ENCODE measurements around the gene SHB. TPM values are rescaled to one million over a fixed set of nuclear protein-coding genes. Genes with fewer than 3 reads are reported as not detected.
A peak's percentile ranks its signal among the peaks of the same experiment; 100 is the strongest.

The SHB gene
- total and polyA plus RNA-seq, 2 experiments from 2014 or later, result 28.2 to 46.9 TPM

DNA sequence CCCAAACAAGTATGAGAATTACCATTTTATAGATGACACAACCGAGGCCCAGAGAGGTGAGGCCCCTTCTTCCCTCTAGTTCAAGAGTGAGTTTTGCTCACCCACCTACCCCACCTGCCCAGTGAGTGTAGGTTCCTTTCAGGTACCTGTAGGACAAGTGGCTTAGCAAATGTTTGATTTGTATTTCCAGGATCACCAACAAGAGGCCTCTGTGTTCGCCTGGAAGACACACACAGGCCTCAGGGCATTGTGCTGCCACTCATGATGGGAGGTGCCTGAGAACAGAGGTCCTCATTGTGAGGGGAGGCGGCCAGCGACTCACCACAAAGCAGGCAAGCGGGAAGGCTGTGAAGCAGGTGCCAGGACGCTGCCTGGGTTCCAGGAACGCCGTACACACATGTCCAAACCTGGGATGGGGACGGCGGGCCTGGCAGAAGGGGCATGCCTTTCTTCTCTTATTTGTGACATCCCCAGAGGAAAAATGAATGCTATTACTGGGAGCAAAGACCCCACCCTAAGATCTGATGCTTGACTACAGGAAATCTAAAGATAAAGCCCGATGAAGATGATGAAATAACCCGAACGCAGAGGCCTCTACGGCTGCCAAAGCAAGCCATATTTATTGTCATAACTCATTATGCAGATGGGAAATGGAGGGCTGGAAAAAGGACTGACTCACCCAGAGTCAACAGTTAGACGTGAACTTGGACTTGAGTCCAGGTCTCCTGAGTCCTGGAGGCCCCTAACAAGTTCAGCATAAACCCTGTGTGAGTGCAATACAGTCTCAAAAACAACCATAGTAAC lies 104.9 kb downstream of the SHB start:
- H3K9me3 ChIP-seq (ENCODE audit: low read depth), result no peaks in the 10 kb centered on the region
- H3K4me3 ChIP-seq, result no peak overlapping the region
- H3K27me3 ChIP-seq, result no peaks in the 10 kb centered on the region
- no peak overlapping the region for H3K27ac ChIP-seq
- no peaks in the 10 kb centered on the region for H3K36me3 ChIP-seq
- TF ChIP-seq, protein P1, sequence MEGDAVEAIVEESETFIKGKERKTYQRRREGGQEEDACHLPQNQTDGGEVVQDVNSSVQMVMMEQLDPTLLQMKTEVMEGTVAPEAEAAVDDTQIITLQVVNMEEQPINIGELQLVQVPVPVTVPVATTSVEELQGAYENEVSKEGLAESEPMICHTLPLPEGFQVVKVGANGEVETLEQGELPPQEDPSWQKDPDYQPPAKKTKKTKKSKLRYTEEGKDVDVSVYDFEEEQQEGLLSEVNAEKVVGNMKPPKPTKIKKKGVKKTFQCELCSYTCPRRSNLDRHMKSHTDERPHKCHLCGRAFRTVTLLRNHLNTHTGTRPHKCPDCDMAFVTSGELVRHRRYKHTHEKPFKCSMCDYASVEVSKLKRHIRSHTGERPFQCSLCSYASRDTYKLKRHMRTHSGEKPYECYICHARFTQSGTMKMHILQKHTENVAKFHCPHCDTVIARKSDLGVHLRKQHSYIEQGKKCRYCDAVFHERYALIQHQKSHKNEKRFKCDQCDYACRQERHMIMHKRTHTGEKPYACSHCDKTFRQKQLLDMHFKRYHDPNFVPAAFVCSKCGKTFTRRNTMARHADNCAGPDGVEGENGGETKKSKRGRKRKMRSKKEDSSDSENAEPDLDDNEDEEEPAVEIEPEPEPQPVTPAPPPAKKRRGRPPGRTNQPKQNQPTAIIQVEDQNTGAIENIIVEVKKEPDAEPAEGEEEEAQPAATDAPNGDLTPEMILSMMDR (IDR thresholded peaks at IDR 0.05; ENCODE audit: low read depth, low read length), result no peak
- peaks cover 2% of the 10 kb centered on the region for H3K4me1 ChIP-seq (ENCODE audit: low read depth)
- DNase-seq (ENCODE audit: low read depth in 1 of 2, low spot score in 1 of 2), result peak in 1 of 2 donors; percentile 94

DNA sequence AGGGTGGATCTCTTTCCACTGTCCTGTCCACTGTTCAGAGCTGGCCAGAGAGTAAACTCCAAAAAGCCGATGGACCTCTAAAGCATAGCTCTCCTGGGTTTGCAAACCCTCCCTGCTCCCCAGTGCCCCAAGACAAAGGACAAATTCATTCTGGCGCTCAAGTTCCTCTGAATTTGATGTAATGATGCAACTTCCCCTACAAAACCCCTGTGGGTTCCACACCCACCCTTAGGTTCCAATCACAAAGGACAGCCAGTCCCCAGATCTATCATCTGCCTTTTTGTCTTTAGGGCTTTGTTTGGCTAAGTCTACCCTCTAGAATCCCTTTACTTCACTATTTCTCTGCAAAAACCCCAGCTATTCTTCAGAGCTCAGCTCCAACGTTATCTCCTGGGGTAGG lies 107.7 kb downstream of the SHB start:
- no peaks in the 10 kb centered on the region for H3K36me3 ChIP-seq
- no peaks in the 10 kb centered on the region for H3K27me3 ChIP-seq
- TF ChIP-seq, protein P1 (IDR thresholded peaks at IDR 0.05; ENCODE audit: low read depth, low read length), result no peak
- no peaks in the 10 kb centered on the region for H3K9me3 ChIP-seq (ENCODE audit: low read depth)
- H3K4me1 ChIP-seq (ENCODE audit: low read depth), result no peaks in the 10 kb centered on the region
- H3K27ac ChIP-seq, result no peak overlapping the region
- no peak overlapping the region for H3K4me3 ChIP-seq
- DNase-seq (ENCODE audit: low read depth in 1 of 2, low spot score in 1 of 2), result no peak

DNA sequence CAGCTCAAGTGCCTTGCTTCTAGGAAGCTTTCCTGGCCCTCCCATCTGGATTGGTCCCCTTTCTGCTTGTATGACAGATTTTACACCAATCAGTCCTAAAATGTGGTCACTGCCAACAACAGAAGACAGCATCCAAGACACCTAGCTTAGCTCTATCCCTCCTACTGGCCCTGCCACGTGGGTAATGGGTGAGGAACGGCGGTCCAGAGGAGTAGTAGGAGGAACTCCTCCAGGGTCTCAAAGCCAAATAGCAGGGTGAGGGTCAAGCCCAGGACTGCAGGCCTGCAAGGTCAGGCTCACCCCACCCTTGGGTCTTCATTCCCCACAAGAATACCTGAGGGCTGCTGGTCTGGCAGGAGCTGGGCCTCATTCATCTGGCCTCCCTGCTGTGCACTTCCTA lies 108.4 kb downstream of the SHB start:
- TF ChIP-seq, protein P1 (IDR thresholded peaks at IDR 0.05; ENCODE audit: low read depth, low read length), result no peak
- H3K27ac ChIP-seq, result no peak overlapping the region
- H3K9me3 ChIP-seq (ENCODE audit: low read depth), result no peaks in the 10 kb centered on the region
- no peaks in the 10 kb centered on the region for H3K36me3 ChIP-seq
- no peak overlapping the region for H3K4me3 ChIP-seq
- H3K4me1 ChIP-seq (ENCODE audit: low read depth), result no peaks in the 10 kb centered on the region
- H3K27me3 ChIP-seq, result no peaks in the 10 kb centered on the region
- no peak for DNase-seq (ENCODE audit: low read depth in 1 of 2, low spot score in 1 of 2)

DNA sequence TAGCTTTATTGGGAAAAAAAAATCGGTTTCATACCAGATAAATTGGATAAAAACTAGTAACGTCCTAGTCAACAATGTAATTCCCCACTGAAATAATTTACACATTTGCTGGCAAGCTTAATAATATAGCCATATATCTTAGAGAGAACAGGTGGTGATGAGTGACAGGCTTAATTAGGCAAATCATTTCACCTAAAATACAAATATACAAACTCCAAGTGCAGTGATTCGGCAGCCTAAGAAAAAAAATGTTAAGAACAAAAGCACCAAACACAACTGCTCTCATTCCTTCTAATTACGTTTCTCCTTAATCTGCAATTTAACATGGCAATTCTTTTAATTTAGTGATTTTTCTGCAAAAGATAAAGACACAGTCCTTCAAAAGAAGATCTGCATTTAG lies 109.1 kb downstream of the SHB start:
- Histone ChIP-seq H3K36me3 (peaks cover 5% of the 10 kb centered on the region), H3K9me3 (ENCODE audit: low read depth) (no peaks in the 10 kb centered on the region), H3K27me3 (no peaks in the 10 kb centered on the region), H3K4me1 (ENCODE audit: low read depth) (no peaks in the 10 kb centered on the region), H3K4me3 (no peak overlapping the region), H3K27ac (no peak overlapping the region)
- DNase-seq (ENCODE audit: low read depth in 1 of 2, low spot score in 1 of 2), result no peak
- TF ChIP-seq, protein P1 (IDR thresholded peaks at IDR 0.05; ENCODE audit: low read depth, low read length), result no peak

DNA sequence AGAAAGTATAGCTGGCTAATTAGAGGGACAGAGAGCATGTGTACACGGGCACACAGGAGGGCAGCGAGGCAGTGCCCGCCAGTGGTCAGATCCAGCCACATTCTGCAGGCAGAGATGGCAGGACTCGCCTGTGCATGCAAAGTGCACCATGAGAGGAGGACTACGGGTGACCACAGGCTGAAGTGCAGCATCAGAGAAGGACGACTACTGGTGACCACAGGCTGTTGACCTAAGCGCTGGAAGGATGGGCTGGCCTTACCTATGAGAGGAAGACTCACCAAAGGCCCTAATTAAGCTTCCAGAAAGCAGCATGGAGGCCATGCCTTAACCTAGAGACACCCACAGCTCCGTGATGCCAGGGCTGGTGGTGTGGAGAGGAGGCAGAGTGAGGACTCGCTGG lies 110.9 kb downstream of the SHB start:
- Histone ChIP-seq H3K36me3 (peaks cover 9% of the 10 kb centered on the region), H3K4me1 (ENCODE audit: low read depth) (no peaks in the 10 kb centered on the region), H3K9me3 (ENCODE audit: low read depth) (no peaks in the 10 kb centered on the region), H3K27me3 (no peaks in the 10 kb centered on the region), H3K4me3 (no peak overlapping the region), H3K27ac (no peak overlapping the region)
- TF ChIP-seq, protein P1 (IDR thresholded peaks at IDR 0.05; ENCODE audit: low read depth, low read length), result no peak
- DNase-seq (ENCODE audit: low read depth in 1 of 2, low spot score in 1 of 2), result no peak

Measured in cardiac muscle cell (in vitro differentiated cells and primary cell).